Ishikawa (cell line): ENCODE data around the gene ZFAND2B.

ENCODE experiments used
- CEBPB ChIP-seq: IDR thresholded peaks from 2 replicates; pipeline ENCODE4 v1.6.1; 2012
- CREB1 ChIP-seq: IDR thresholded peaks from 2 replicates; pipeline ENCODE4 v1.6.1; 2012; ENCODE audit warnings: low read depth
- EGR1 ChIP-seq: IDR thresholded peaks from 2 replicates; pipeline ENCODE4 v1.6.1; 2012
- EP300 ChIP-seq: IDR thresholded peaks from 2 replicates; pipeline ENCODE4 v1.6.1; 2012; ENCODE audit warnings: borderline replicate concordance
- FOXM1 ChIP-seq: IDR thresholded peaks from 2 replicates; pipeline ENCODE4 v1.6.1; 2012; ENCODE audit warnings: low read depth, borderline replicate concordance
- NFIC ChIP-seq: IDR thresholded peaks from 2 replicates; pipeline ENCODE4 v1.6.1; 2012
- RAD21 ChIP-seq: IDR thresholded peaks from 2 replicates; pipeline ENCODE4 v1.6.1; 2012; ENCODE audit warnings: low read depth
- TAF1 ChIP-seq: IDR thresholded peaks from 2 replicates; pipeline ENCODE4 v1.6.1; 2012; ENCODE audit warnings: low read depth, mild to moderate bottlenecking
- TCF12 ChIP-seq: IDR thresholded peaks from 2 replicates; pipeline ENCODE4 v1.6.1; 2012; ENCODE audit warnings: low read depth
- TEAD4 ChIP-seq: IDR thresholded peaks from 2 replicates; pipeline ENCODE4 v1.6.1; 2012
- USF1 ChIP-seq: IDR thresholded peaks from 2 replicates; pipeline ENCODE4 v1.6.1; 2012
- YY1 ChIP-seq: IDR thresholded peaks from 2 replicates; pipeline ENCODE4 v1.6.1; 2012; ENCODE audit warnings: low read depth
- ZBTB7A ChIP-seq: IDR thresholded peaks from 2 replicates; pipeline ENCODE4 v1.6.1; 2012; ENCODE audit warnings: low read depth
- TF ChIP-seq, protein P1 (sequence below): IDR thresholded peaks from 2 replicates; pipeline ENCODE4 v1.6.1; 2012; ENCODE audit warnings: low read depth, mild to moderate bottlenecking
- TF ChIP-seq, protein P2 (sequence below): IDR thresholded peaks from 2 replicates; pipeline ENCODE4 v1.6.1; 2012

Gene ZFAND2B

DNA sequence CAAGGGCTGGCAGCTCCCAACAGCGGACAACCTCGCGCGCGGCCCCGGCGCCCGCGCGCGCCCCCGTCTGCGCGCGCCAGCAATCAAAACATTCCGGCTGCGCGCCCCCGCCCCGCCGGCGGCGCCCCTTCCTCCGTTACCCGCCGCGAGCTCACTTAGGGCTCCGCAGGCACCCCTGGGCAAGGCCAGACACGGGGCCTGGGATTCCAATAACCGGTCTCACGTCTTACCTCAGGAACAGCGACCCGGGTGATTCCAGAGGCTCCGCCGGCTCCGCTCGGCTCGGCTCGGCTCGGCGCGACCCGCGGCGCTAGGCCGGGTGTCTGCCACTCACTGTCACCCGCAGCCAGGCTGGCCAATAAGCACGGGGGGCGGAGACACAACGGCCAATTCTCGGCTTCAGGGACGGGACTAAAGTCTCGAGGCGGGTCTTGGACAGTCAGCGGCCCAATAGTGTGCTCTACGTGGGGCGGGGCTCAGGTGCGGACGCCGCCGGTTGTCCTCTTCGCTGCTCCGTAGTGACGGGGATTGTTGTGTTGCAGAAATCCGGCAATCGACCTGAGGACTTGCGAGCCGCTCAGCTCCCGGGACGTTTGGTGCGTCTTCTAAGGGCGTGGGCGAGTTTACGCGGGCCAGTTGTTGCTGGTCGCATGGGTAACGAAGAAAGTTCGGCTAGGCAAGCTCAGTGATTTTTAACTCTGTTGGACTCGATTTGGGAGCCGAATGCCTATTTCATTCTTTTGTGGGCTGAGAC is 22.9 kb downstream of the ZFAND2B start, which contains the start of the genes ANKZF1 and ATG9A:
TSS of gene ANKZF1 (plus strand) at position 502 of the 754 bp plus-strand sequence. CDS start 452 bp downstream, outside the sequence.
TSS of gene ATG9A (minus strand) at position 332 of the 754 bp plus-strand sequence. CDS start 1,612 bp downstream, outside the sequence.
- TF ChIP-seq EGR1 (peak; percentile 77), FOXM1 (no peak), TCF12 (peak; percentile 47; the same call in 1 of the 2 replicates), NFIC (peak; percentile 37; the same call in 1 of the 2 replicates), USF1 (0 out of 2 replicates have a peak, but pooled peaks have one; percentile 6), TEAD4 (0 out of 2 replicates have a peak, but pooled peaks have one; percentile 14), CEBPB (peak; percentile 44), TAF1 (peak; percentile 76), EP300 (no peak; the same call in 1 of the 2 replicates), RAD21 (0 out of 2 replicates have a peak, but pooled peaks have one; percentile 6), CREB1 (peak; percentile 74)
- TF ChIP-seq, protein P1, sequence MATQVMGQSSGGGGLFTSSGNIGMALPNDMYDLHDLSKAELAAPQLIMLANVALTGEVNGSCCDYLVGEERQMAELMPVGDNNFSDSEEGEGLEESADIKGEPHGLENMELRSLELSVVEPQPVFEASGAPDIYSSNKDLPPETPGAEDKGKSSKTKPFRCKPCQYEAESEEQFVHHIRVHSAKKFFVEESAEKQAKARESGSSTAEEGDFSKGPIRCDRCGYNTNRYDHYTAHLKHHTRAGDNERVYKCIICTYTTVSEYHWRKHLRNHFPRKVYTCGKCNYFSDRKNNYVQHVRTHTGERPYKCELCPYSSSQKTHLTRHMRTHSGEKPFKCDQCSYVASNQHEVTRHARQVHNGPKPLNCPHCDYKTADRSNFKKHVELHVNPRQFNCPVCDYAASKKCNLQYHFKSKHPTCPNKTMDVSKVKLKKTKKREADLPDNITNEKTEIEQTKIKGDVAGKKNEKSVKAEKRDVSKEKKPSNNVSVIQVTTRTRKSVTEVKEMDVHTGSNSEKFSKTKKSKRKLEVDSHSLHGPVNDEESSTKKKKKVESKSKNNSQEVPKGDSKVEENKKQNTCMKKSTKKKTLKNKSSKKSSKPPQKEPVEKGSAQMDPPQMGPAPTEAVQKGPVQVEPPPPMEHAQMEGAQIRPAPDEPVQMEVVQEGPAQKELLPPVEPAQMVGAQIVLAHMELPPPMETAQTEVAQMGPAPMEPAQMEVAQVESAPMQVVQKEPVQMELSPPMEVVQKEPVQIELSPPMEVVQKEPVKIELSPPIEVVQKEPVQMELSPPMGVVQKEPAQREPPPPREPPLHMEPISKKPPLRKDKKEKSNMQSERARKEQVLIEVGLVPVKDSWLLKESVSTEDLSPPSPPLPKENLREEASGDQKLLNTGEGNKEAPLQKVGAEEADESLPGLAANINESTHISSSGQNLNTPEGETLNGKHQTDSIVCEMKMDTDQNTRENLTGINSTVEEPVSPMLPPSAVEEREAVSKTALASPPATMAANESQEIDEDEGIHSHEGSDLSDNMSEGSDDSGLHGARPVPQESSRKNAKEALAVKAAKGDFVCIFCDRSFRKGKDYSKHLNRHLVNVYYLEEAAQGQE: no peak
- TF ChIP-seq, protein P2, sequence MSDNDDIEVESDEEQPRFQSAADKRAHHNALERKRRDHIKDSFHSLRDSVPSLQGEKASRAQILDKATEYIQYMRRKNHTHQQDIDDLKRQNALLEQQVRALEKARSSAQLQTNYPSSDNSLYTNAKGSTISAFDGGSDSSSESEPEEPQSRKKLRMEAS: no peak; the same call in 1 of the 2 replicates

DNA sequence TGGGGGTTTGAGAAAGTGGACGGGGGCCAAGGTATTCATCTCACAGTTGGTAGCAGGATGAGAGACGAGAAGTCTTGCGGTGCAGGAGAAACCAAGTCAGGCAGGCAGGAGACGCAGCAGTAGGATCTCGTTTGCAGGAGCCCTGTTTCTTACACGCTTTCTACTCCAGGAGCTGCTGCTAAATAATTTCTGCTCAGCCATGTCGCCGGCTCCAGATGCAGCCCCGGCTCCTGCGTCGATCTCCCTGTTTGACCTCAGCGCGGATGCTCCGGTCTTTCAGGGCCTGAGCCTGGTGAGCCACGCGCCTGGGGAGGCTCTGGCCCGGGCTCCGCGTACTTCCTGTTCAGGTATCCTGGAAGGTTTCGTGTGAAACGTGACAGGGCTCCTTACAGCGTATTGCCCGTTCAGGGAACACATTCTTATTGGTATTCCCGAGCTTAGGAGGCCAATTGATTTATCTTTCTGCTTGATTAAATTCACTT is 23.5 kb downstream of the ZFAND2B start:
- TF ChIP-seq, protein P2: no peak; the same call in 1 of the 2 replicates
- TF ChIP-seq CEBPB (no peak), FOXM1 (no peak), RAD21 (no peak), TAF1 (no peak), CREB1 (no peak), EP300 (no peak), YY1 (no peak)

GRCh38 chr2:219234331-219234730 is 27.7 kb downstream of the ZFAND2B start:
- no peak for TF ChIP-seq TAF1
- TF ChIP-seq, protein P1: no peak

DNA sequence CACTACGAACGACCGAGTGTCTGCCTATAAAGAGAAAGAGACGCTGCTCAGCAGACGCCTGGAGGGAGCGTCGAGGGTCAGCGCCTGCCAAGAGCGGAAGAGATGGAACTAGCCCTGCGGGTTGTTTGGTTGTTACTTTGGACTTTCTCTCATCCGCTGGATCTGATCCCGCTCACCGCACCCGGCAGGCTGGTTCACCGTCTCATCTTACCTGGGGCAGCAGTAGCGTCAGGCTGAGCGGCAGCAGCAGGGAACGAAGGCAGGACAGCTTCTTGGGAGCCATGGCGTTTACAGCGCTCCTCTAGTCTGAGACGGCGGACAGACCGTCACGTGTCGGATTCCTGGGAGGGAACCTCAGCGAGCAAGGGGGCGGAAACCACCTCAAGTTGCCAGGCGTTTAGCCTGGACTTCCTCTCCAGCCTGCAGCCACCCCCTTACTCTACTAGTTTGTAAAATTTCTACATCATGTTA is 36.7 kb downstream of the ZFAND2B start:
- no peak for TF ChIP-seq YY1
- TF ChIP-seq CEBPB: no peak
- no peak for TF ChIP-seq ZBTB7A
- TF ChIP-seq, protein P2: no peak
- no peak for TF ChIP-seq RAD21

DNA sequence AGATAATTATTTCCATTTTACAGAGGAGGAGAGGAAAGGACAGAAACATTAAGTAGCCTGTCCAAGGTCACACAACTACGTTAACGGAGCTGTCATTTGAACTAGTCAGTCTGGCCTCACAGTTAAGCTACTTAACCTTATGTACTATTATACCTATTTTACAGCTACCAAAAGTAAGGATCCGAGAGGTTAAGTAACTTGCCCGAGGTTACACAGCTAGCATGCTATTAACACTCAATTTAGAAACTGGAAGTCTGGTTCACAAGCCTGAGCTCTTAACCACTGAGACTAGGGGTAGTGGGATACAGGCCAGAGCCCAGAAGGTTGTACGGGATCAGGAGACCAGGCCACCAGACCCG is 38.2 kb downstream of the ZFAND2B start:
- no peak for TF ChIP-seq NFIC
- TF ChIP-seq CREB1: no peak
- TF ChIP-seq TAF1: no peak
- no peak for TF ChIP-seq CEBPB
- TF ChIP-seq TEAD4: no peak
- TF ChIP-seq USF1: no peak
- TF ChIP-seq FOXM1: no peak
- TF ChIP-seq TCF12: no peak
- no peak for TF ChIP-seq YY1
- TF ChIP-seq, protein P2: no peak
- TF ChIP-seq, protein P1: no peak
